Vagina (tissue), 2 donors: Measurements from ENCODE around the gene ARHGAP20. TPM values are rescaled to one million over a fixed set of nuclear protein-coding genes. Genes with fewer than 3 reads are reported as not detected.

Experiments used
- DNase-seq, 2 donors: peaks; one replicate each; pipeline ENCODE4 v3.0.0-alpha.2; 2017; ENCODE audit errors: extremely low spot score in 2 of 2
- H3K27ac ChIP-seq: fragments of 200-600 bp; sonication (generic); one replicate; pipeline ENCODE4 v1.5.1; 2019
- H3K27me3 ChIP-seq: fragments of 200-600 bp; sonication (generic); one replicate; pipeline ENCODE4 v1.5.1; 2019
- H3K36me3 ChIP-seq, 2 donors: fragments of 200-600 bp; sonication (generic); one replicate each; pipeline ENCODE4 v1.5.1; 2017 to 2019
- H3K4me1 ChIP-seq: fragments of 200-600 bp; sonication (generic); one replicate; pipeline ENCODE4 v1.5.1; 2019
- H3K4me3 ChIP-seq, 2 donors: fragments of 200-600 bp; sonication (generic); 1 replicate in 1 of 2; 2 replicates in 1 of 2; pipeline ENCODE4 v1.5.1; 2016 to 2019
- H3K9me3 ChIP-seq: fragments of 200-600 bp; sonication (generic); one replicate; pipeline ENCODE4 v1.5.1; 2019
- POLR2A ChIP-seq, 2 donors: fragments of 450-650 bp; IDR thresholded peaks; one replicate each; pipeline ENCODE4 v1.6.1; 2017; ENCODE audit warnings: antibody characterized with exemption in 2 of 2, mild to moderate bottlenecking in 2 of 2, moderate library complexity in 2 of 2
- POLR2AphosphoS5 ChIP-seq, 2 donors: sonication (generic); formaldehyde crosslinking; IDR thresholded peaks; one replicate each; pipeline ENCODE4 v1.9.0; 2017; ENCODE audit warnings: antibody characterized with exemption in 2 of 2, mild to moderate bottlenecking in 2 of 2, low read depth in 1 of 2; ENCODE audit not compliant: insufficient read depth in 1 of 2
- intact Hi-C: fragments of 100-400 bp; cut with DNase I; formaldehyde crosslinking; loops from one replicate; pipeline ENCODE4 v1.15.1; 2023
- total RNA-seq: library from RNA; depleted of rRNA; stranded (reverse); fragments of >200 nt; gene quantifications from one replicate; pipeline ENCODE4 v1.2.3, GENCODE V29; 2016
- TF ChIP-seq, protein P1 (sequence below), 3 experiments: fragments of 450-650 bp in 2 of 3; fragments of 200-600 bp in 1 of 3; sonication (generic) in 1 of 3; IDR thresholded peaks; one replicate each; pipeline ENCODE4 v1.5.1; 2017 to 2019; ENCODE audit warnings: antibody characterized with exemption in 3 of 3, mild to moderate bottlenecking in 2 of 3, moderate library complexity in 2 of 3

The ARHGAP20 gene
- total RNA-seq, 1 donor from 2014 or later, result 3.4 TPM

DNA sequence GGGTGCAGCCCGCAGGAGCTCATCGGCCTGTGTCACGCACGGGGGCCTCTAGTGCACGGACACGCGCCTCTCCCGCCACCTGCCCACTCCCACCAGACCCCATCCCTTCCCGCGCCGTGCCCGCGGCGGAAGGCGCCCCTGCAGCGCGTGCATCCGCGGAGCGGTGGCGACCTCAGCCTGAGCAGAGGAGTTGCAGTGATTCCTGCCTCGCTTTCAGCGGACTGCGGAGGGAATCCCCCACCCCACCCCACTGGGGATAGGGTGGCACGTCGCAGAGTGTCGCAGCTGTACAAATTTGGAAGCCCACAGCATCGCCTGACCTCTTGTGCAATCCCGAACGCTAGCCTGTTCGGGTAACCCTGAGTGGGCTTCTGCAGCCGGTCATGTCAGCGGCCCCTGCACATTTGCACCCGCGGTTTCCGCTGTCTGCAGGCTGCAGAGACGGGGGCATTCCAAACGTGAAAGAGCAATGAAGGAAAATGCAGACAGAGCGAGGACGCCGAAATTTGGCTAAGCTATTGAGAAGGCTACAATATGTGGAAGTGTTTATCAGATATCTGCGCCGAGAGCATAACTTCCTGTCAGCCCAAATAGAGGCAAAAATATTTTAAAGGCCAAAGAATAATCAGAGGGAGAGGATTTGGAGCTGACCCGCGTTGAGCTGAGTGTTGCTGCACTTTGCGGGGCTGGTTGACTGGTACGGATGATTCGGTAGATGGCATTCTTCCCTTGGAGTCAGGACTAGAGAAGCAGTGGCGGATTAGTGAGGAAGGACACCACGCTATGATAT lies 617 bp upstream of the ARHGAP20 start:
- Histone ChIP-seq H3K27ac (peak overlapping the region; percentile 77), H3K9me3 (no peaks in the 10 kb centered on the region), H3K36me3 (no peaks in the 10 kb centered on the region), H3K27me3 (no peaks in the 10 kb centered on the region), H3K4me3 (peak overlapping the region; percentile 71 to 73), H3K4me1 (peaks cover 32% of the 10 kb centered on the region)
- intact Hi-C loops, result no loop called here
- peak in 1 of 2 donors; percentile 49 for TF ChIP-seq POLR2AphosphoS5 (IDR thresholded peaks at IDR 0.05; ENCODE audit: insufficient read depth in 1 of 2, low read depth in 1 of 2)
- TF ChIP-seq, protein P1, sequence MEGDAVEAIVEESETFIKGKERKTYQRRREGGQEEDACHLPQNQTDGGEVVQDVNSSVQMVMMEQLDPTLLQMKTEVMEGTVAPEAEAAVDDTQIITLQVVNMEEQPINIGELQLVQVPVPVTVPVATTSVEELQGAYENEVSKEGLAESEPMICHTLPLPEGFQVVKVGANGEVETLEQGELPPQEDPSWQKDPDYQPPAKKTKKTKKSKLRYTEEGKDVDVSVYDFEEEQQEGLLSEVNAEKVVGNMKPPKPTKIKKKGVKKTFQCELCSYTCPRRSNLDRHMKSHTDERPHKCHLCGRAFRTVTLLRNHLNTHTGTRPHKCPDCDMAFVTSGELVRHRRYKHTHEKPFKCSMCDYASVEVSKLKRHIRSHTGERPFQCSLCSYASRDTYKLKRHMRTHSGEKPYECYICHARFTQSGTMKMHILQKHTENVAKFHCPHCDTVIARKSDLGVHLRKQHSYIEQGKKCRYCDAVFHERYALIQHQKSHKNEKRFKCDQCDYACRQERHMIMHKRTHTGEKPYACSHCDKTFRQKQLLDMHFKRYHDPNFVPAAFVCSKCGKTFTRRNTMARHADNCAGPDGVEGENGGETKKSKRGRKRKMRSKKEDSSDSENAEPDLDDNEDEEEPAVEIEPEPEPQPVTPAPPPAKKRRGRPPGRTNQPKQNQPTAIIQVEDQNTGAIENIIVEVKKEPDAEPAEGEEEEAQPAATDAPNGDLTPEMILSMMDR (IDR thresholded peaks at IDR 0.05), result peak in 1 of 3 experiments; percentile 34
- no peak for TF ChIP-seq POLR2A (IDR thresholded peaks at IDR 0.05)
- DNase-seq, result no peak

DNA sequence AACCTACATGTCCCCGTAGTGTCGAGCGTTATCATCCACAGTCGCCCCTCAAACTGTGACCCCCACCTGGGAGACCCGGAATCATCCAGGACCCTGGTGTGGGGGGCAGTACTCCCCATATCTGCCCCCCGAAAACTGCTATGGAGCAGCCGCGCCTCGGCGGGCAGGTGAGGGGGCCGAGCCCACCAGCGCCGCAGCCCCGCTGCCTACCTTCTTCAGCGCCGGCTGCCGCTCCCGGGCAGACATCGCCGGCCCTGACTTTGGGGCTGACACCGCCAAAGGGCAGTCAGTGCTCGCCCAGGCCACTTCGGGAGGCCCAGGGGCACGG lies 825 bp downstream of the ARHGAP20 start:
- peaks cover 32% of the 10 kb centered on the region for H3K4me1 ChIP-seq
- DNase-seq, result no peak
- intact Hi-C loops, result no loop called here

DNA sequence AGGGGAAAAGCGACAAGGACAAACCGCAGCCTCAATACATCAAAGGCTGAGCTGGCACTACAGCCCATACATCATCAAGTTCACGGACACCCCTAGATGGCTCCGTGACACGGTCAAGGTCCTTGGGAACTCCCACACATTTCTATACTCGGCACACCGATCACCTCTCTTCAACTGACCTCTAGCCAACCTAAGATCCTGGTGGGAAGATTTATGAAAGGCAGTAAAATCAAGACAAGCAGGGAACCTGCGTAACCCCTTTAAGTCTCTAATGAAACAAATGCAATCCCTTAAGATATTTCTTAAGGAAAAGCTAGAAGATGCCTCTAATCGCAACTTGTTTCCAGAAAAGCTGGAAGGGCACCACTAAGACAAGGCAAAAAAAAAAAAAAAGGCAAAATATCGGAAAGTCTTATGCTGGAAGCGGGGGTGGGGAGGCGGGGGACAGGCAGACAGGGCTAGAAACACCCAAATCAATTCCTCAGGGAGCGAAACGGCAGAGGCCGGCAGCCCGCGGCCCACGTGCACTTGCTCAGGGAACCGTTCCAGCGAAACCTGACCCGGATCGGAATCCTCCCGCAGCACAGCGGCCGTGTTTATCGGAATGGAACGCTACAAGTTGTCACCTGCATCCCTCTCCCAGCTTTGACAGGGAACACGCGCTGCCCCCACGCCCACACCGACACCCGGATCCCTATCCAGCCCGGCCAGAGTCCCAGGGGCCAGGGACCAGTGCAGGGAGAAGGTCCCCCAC lies 1.4 kb downstream of the ARHGAP20 start:
- Histone ChIP-seq H3K4me3 (peak overlapping the region; percentile 71 to 73), H3K27me3 (no peaks in the 10 kb centered on the region), H3K27ac (peak overlapping the region; percentile 90), H3K36me3 (no peaks in the 10 kb centered on the region), H3K9me3 (no peaks in the 10 kb centered on the region), H3K4me1 (peaks cover 32% of the 10 kb centered on the region)
- TF ChIP-seq POLR2AphosphoS5 (IDR thresholded peaks at IDR 0.05; ENCODE audit: insufficient read depth in 1 of 2, low read depth in 1 of 2) (no peak), POLR2A (IDR thresholded peaks at IDR 0.05) (no peak)
- TF ChIP-seq, protein P1 (IDR thresholded peaks at IDR 0.05), result no peak
- DNase-seq, result no peak
- intact Hi-C loops, result no loop called here

More for the DNA sequence above, 825 bp downstream of the ARHGAP20 start:
- Histone ChIP-seq H3K27ac (peak overlapping the region; percentile 90), H3K9me3 (no peaks in the 10 kb centered on the region), H3K27me3 (no peaks in the 10 kb centered on the region), H3K36me3 (no peaks in the 10 kb centered on the region), H3K4me3 (peak overlapping the region; percentile 71 to 73)
- TF ChIP-seq, protein P1 (IDR thresholded peaks at IDR 0.05), result no peak
- TF ChIP-seq POLR2A (IDR thresholded peaks at IDR 0.05) (no peak), POLR2AphosphoS5 (IDR thresholded peaks at IDR 0.05; ENCODE audit: insufficient read depth in 1 of 2, low read depth in 1 of 2) (no peak)

DNA sequence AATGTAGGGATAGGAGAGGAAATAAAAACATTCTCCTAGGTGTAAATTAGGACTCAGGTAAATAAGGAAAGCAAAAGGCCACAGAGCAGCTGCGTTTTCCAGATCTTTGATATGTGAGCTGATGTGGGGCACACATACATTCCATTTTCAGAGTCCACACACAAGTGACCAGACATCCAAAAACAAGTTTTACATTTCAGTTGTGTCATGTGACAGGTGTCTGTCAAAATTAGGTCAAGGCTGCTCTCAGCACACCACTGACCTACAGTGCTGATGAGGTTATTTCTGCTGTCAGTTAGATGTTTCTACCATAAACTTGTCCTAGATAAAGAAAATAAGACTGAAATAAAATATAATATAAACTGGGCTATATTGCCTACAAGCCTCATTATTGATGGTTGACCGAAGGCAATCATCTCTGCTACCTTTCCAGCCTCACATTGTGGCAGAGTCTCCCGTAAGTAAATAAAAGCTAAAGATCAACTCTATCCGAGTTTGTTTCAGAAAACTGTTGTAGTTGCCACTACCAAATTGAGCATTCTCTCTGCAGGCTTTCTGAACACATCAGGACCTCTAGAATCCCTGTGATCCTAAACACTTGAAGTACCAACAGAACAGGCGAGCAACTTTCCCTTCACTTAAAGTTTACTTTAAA lies 7.9 kb downstream of the ARHGAP20 start:
- no peaks in the 10 kb centered on the region for H3K36me3 ChIP-seq
- TF ChIP-seq POLR2AphosphoS5 (IDR thresholded peaks at IDR 0.05; ENCODE audit: insufficient read depth in 1 of 2, low read depth in 1 of 2) (no peak), POLR2A (IDR thresholded peaks at IDR 0.05) (no peak)
- TF ChIP-seq, protein P1 (IDR thresholded peaks at IDR 0.05), result no peak
- intact Hi-C loops, result no loop called here
- no peaks in the 10 kb centered on the region for H3K9me3 ChIP-seq
- no peak for DNase-seq
- H3K27me3 ChIP-seq, result no peaks in the 10 kb centered on the region
- no peak overlapping the region for H3K27ac ChIP-seq
- no peak overlapping the region for H3K4me3 ChIP-seq
- H3K4me1 ChIP-seq, result no peaks in the 10 kb centered on the region
